Measurements from ENCODE around the gene PLK3.

Gene PLK3

DNA sequence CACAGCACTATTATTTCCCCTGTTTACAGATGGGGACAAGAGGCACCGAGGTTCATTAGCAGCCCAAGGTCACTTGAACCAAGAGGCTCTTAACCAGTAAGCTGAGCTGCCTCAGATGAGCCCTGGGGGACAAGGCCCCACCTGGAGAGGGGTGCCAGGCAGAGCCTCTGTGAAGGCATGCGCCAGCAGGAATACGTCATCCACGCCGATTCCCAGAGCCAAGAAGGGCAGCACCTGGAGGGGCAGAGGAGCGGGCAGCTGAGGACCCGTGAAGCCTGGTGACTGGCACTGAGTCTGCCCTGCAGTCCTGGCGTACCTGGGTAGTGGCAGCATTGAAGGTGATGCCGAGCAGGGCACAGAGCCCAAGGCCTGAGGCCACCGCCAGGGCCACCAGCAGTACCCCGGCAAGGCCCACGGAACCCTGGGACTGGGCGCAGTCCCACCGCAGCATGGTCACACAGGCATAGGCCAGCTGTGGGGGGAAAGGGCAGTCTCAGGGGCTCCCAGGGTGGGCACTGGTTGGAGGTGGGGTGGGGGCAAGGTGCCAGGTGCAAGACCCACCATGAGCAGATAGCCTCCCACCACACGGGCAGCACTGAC lies 28.8 kb downstream of the PLK3 start:
- H3K27ac ChIP-seq, result no peak overlapping the region
- TF ChIP-seq ZFX (IDR thresholded peaks at IDR 0.05), result no peak
- TF ChIP-seq CTCF (conservative IDR thresholded peaks at IDR 0.05), result no peak

DNA sequence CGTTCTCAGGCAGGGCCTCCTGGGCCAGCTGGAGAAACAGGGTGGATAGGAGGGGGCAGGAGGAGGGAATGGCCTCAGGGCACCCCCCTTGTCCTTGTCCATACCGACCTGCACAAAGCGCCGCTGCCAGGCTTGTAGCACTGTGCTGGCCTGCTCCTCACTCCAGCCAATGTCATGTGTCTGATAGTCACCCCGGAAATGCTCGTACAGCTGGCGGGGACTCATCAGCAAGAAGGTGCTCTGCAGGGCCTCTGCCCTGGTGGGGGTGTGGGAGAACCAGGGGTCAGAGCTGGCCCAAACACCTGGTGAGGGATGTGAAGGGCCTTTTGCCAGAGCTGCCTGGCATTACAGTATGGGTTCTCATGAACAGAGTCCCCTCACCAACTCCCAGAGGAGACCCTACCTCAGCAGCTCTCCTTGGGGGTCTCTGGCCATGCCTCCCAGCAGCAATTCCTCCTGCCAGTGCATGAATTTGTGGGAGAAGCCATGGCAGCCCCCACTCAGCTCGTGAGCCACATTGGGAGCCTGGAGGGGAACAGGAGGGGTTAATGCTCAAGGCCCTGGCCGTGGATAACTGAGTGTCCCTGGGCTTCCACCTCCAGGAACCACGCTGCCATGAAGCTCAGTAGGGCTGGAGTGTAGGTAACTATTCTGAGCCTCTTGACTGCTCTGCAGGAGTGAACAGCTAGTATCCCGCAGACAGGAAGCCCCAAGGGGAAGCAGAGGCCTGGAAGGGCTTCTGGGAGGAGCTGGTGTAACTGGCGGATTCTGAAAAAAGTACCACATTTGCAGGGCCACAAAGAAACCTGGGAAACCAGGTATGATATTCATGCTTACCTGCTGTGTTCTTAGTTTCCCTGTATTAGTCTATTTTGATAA lies 29.6 kb downstream of the PLK3 start:
- no peak overlapping the region for H3K27ac ChIP-seq
- TF ChIP-seq CTCF (conservative IDR thresholded peaks at IDR 0.05) (no peak), ZFX (IDR thresholded peaks at IDR 0.05) (no peak)

- no peak for TF ChIP-seq CTCF (conservative IDR thresholded peaks at IDR 0.05)
- TF ChIP-seq ZFX (IDR thresholded peaks at IDR 0.05), result no peak
- H3K27ac ChIP-seq, result no peak overlapping the region
These were observed 30.7 kb downstream of the PLK3 start for GRCh38 chr1:44830900-44831304.

DNA sequence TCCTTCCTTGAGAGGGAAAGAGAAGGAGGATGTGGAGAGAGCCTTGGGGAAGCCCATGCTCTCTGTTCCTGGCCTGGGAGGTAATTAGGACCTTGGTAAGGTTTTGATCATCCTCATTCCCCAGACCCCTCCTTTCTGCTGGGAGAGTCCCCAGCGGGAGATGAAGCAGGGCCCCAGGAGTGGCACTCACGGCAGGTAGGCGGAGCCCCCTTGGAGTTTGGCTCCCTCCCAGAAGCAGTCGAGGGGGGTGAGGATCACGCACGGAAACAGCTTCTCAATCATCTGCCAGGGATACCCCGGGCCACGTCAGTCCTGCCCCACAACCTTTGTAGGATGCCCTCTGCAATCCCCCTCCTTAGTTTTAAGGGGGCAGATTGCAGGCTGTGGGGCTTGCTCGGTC lies 31.3 kb downstream of the PLK3 start:
- H3K27ac ChIP-seq, result no peak overlapping the region
- TF ChIP-seq CTCF (conservative IDR thresholded peaks at IDR 0.05) (no peak), ZFX (IDR thresholded peaks at IDR 0.05) (no peak)

DNA sequence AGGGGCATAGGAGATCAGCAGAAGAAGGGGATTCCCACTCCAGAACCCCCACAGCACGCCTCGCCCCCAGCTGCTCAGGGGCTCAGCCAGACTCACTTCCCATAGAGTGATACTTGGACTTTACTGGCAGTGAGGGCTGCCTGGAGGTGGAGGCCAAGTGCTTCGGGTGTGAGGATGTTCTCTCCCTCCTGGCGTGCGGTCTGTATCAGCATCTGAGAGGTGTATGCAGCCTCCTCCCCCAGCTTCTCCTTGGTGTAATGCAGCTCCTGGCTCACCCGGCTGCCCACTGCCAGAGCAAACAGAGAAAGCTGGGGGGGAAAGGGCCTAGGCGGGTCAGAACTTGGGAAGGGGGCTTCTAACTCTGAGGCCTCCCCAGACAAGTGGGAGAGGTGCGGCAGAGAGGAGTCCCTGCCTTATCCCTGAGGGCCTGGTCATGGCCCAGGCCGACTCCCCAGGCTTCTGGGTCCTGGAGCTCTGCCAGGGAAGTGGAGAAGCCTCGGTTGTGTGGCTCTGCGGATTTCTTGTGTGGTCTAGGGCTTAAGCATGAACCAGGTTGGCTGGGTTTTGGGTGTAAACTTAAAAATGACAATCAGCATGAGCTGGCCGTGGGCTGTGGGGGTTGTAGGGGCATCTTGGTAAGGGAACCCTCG lies 32.0 kb downstream of the PLK3 start:
- no peak overlapping the region for H3K27ac ChIP-seq
- TF ChIP-seq CTCF (conservative IDR thresholded peaks at IDR 0.05) (no peak), ZFX (IDR thresholded peaks at IDR 0.05) (no peak)

DNA sequence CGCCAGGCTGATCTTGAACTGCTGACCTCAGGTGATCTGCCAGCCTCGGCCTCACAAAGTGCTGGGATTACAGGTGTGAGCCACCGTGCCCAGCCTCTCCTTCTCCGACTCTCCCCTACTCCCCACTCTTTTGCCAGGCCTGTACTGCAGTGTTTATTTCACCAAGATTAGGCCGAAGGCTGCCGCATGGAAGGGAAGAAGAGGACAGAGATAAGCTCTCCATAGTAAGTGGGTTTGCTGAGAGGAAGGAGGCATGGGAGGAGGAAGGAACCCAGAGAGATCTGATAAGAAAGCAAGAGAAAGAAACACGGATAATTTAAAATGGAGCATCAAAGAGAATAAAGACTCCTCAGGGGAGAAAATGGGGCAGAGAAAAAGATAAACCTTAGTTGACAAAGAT lies 34.2 kb downstream of the PLK3 start:
- H3K27ac ChIP-seq, result no peak overlapping the region
- no peak for TF ChIP-seq CTCF (conservative IDR thresholded peaks at IDR 0.05)
- no peak for TF ChIP-seq ZFX (IDR thresholded peaks at IDR 0.05)
